K562 (cell line): ENCODE data around the gene AGAP1. TPM values are rescaled to one million over a fixed set of nuclear protein-coding genes. Genes with fewer than 3 reads are reported as not detected.

Source experiments
- ATAC-seq: fragments of 200-7000 bp; cut with Tn5 transposase; 3 replicates; pipeline ENCODE4 v1.9.1; 2020; ENCODE audit warnings: moderate library complexity
- BruUV-seq: library from RNA; stranded (reverse); fragments of 400-500 nt; replicated peaks from 2 replicates; lab custom pipeline; 2021; lab: Mats Ljungman, UMichigan
- CTCF ChIA-PET: fragments of 300-600 bp; formaldehyde crosslinking; extraction: SDS; loops from one replicate; lab custom pipeline; 2021; ENCODE audit warnings: low intra/inter-chr PET ratio; lab: Yijun Ruan, JAX
- POLR2A ChIA-PET: fragments of 300-600, 350-650 bp; sonication (Branson Sonifier 250); formaldehyde crosslinking; extraction: SDS; loops from one replicate; lab custom pipeline; 2021; ENCODE audit warnings: antibody characterized with exemption, inconsistent platforms; lab: Yijun Ruan, JAX
- DNase-seq, 4 experiments: peaks; one replicate each; pipeline versions ENCODE4 v3.0.0 to v3.0.0-alpha.2; 2011 to 2018; ENCODE audit warnings: low spot score in 3 of 4, mixed read lengths in 3 of 4; ENCODE audit errors: extremely low read depth in 1 of 4
- FAIRE-seq: peaks from 2 replicates; lab custom pipeline; 2011; peaks lifted over from hg19 to GRCh38; lab: Jason Lieb, UNC
- H2AFZ ChIP-seq: 2 replicates; pipeline ENCODE4 v1.6.0; 2011; ENCODE audit warnings: low read depth, low read length, control low read depth, inconsistent platforms
- H3K27ac ChIP-seq: fragments of 200-600 bp; 3 replicates; pipeline ENCODE4 v1.8.0; 2011; ENCODE audit warnings: low read depth, mild to moderate bottlenecking, control low read depth, inconsistent platforms, low read length, moderate library complexity, mixed read lengths; ENCODE audit errors: extremely low read depth
- H3K27me3 ChIP-seq, 2 experiments: fragments of 300-600 bp in 1 of 2; 2 replicates in 1 of 2; 3 replicates in 1 of 2; pipeline versions ENCODE4 v1.6.0 to v1.8.0; 2011; ENCODE audit warnings: inconsistent platforms in 2 of 2, low read length in 2 of 2, mild to moderate bottlenecking in 1 of 2, mixed read lengths in 1 of 2, moderate library complexity in 1 of 2; ENCODE audit not compliant: control insufficient read depth in 2 of 2, insufficient read depth in 2 of 2
- H3K36me3 ChIP-seq: fragments of 300-600 bp; 3 replicates; pipeline ENCODE4 v1.8.0; 2011; ENCODE audit warnings: mild to moderate bottlenecking, low read length, inconsistent platforms; ENCODE audit not compliant: control insufficient read depth, insufficient read depth
- H3K4me1 ChIP-seq, 2 experiments: fragments of 200-600 bp in 1 of 2; replicated peaks in 1 of 2; 2 replicates in 1 of 2; 3 replicates in 1 of 2; pipeline versions ENCODE4 v1.5.1 to v1.8.0; 2011; ENCODE audit warnings: inconsistent platforms in 2 of 2, low read length in 2 of 2, mild to moderate bottlenecking in 1 of 2, mixed read lengths in 1 of 2, moderate library complexity in 1 of 2; ENCODE audit not compliant: control insufficient read depth in 2 of 2, insufficient read depth in 2 of 2
- H3K4me2 ChIP-seq: 2 replicates; pipeline ENCODE4 v1.6.1; 2011; ENCODE audit warnings: low read length, control low read depth, inconsistent platforms, mixed read lengths; ENCODE audit not compliant: insufficient read depth
- H3K4me3 ChIP-seq: fragments of 200-600 bp; sonication (generic), shearing (Covaris generic); 2 replicates; pipeline ENCODE4 v1.5.1; 2016; ENCODE audit warnings: control low read depth, inconsistent platforms
- H3K79me2 ChIP-seq: fragments of 200-600 bp; 3 replicates; pipeline ENCODE4 v1.8.0; 2011; ENCODE audit warnings: low read length, inconsistent platforms; ENCODE audit not compliant: control insufficient read depth, insufficient read depth
- H3K9ac ChIP-seq, 2 experiments: 2 replicates each; pipeline versions ENCODE4 v1.6.0 to v1.6.1; 2011; ENCODE audit warnings: low read depth in 2 of 2, low read length in 2 of 2, control low read depth in 1 of 2, inconsistent platforms in 1 of 2, mild to moderate bottlenecking in 1 of 2, mixed read lengths in 1 of 2; ENCODE audit not compliant: insufficient read depth in 1 of 2
- H3K9me1 ChIP-seq: one replicate; pipeline ENCODE4 v1.6.0; 2011; ENCODE audit warnings: inconsistent platforms, mild to moderate bottlenecking, low read length, moderate library complexity; ENCODE audit not compliant: control insufficient read depth, insufficient read depth
- H3K9me3 ChIP-seq: replicated peaks from 2 replicates; pipeline ENCODE4 v1.5.1; 2011; ENCODE audit warnings: low read depth, low read length, inconsistent platforms; ENCODE audit not compliant: control insufficient read depth, insufficient read depth
- H4K20me1 ChIP-seq: replicated peaks from 2 replicates; pipeline ENCODE4 v1.6.1; 2011; ENCODE audit warnings: low read length, inconsistent platforms, mixed read lengths; ENCODE audit not compliant: control insufficient read depth, insufficient read depth
- ELF1 ChIP-seq: fragments of 200-800 bp; sonication (Bioruptor generic); IDR thresholded peaks from 2 replicates; pipeline ENCODE4 v1.6.1; 2016; ENCODE audit warnings: missing genetic modification characterization, missing compliant biosample characterization
- KAT7 ChIP-seq: sonication (generic); formaldehyde crosslinking; IDR thresholded peaks from 2 replicates; pipeline ENCODE4 v1.8.0; 2022; ENCODE audit warnings: missing genetic modification reagents, mild to moderate bottlenecking, borderline replicate concordance
- KLF10 ChIP-seq: fragments of 250-450 bp; sonication (Bioruptor Pico); IDR thresholded peaks from 2 replicates; pipeline ENCODE4 v1.6.1; 2021; ENCODE audit warnings: matching md5 sums
- PBX2 ChIP-seq, 2 experiments: IDR thresholded peaks in 1 of 2; conservative IDR thresholded peaks in 1 of 2; 2 replicates each; pipeline ENCODE4 v1.6.1; 2016; ENCODE audit warnings: low read depth in 2 of 2, mild to moderate bottlenecking in 1 of 2, missing compliant biosample characterization in 1 of 2, missing genetic modification characterization in 1 of 2, moderate library complexity in 1 of 2
- PKNOX1 ChIP-seq: fragments of 450-650 bp; IDR thresholded peaks from 2 replicates; pipeline ENCODE4 v1.6.1; 2016
- POLR2G ChIP-seq: fragments of 200-400 bp; formaldehyde crosslinking; IDR thresholded peaks from 2 replicates; pipeline ENCODE4 v1.6.1; 2017; ENCODE audit warnings: low read depth, mild to moderate bottlenecking, antibody characterized with exemption, low read length, moderate library complexity
- PREB ChIP-seq: sonication (generic); formaldehyde crosslinking; IDR thresholded peaks from 2 replicates; pipeline ENCODE4 v1.8.1; 2023; ENCODE audit warnings: mild to moderate bottlenecking, missing genetic modification reagents
- PTRF ChIP-seq: fragments of 450-650 bp; IDR thresholded peaks from 2 replicates; pipeline ENCODE4 v1.6.1; 2016; ENCODE audit warnings: mild to moderate bottlenecking, missing genetic modification characterization, missing compliant biosample characterization
- ZKSCAN3 ChIP-seq: fragments of 250-450 bp; sonication (Bioruptor Pico); IDR thresholded peaks from 2 replicates; pipeline ENCODE4 v1.4.0; 2020
- ZNF232 ChIP-seq: sonication (generic); formaldehyde crosslinking; IDR thresholded peaks from 2 replicates; pipeline ENCODE4 v1.8.0; 2022; ENCODE audit warnings: mild to moderate bottlenecking, missing genetic modification reagents
- ZNF239 ChIP-seq: fragments of 250-450 bp; sonication (Bioruptor Pico); IDR thresholded peaks from 2 replicates; pipeline ENCODE4 v1.4.0; 2020; ENCODE audit warnings: mild to moderate bottlenecking
- WGBS: fragments of 100-300 bp; shearing (Covaris generic); methylation state at CpG from one replicate; pipeline ENCODE4 v1.1.6; 2016; ENCODE audit warnings: low coverage, mixed read lengths; ENCODE audit not compliant: insufficient coverage; ENCODE audit errors: missing lambda C conversion rate; 5-methylcytosine and 5-hydroxymethylcytosine counted together
- in situ Hi-C: fragments of 300-500 bp; cut with MboI; formaldehyde crosslinking; loops from 4 replicates; pipeline ENCODE4 v1.15.0; 2018; ENCODE audit warnings: inconsistent platforms, mixed read lengths
- intact Hi-C: fragments of 100-400 bp; cut with micrococcal nuclease; formaldehyde crosslinking; loops from 2 replicates; pipeline ENCODE4 v1.14.2; 2022
- polyA plus RNA-seq, 8 experiments: library from polyadenylated mRNA; depleted of rRNA in 4 of 8; stranded (reverse) in 5 of 8; unstranded in 3 of 8; fragments of >200 nt; fragmentation: Nextera tagmentation in 2 of 8; fragmentation: Illumina TruSeq in 1 of 8; extraction: Ambion mirVana in 2 of 8; extraction: Trizol in 1 of 8; gene quantifications; 2 replicates each; pipeline versions ENCODE4 v1.2.1 to v1.2.3, GENCODE V29; 2011 to 2014; ENCODE audit warnings: inconsistent platforms in 1 of 8, missing spikeins in 1 of 8
- total RNA-seq, 7 experiments: library from RNA; depleted of rRNA in 6 of 7; stranded (reverse); fragments of >200 nt in 6 of 7; fragmentation: Illumina TruSeq in 2 of 7; extraction: Trizol in 2 of 7; gene quantifications; 2 replicates each; pipeline versions ENCODE4 v1.2.1 to v1.2.3, GENCODE V29; 2011 to 2021; ENCODE audit warnings: low replicate concordance in 1 of 7
- TF ChIP-seq, protein P1 (sequence below), 2 experiments: fragments of 450-650 bp; IDR thresholded peaks; 2 replicates each; pipeline ENCODE4 v1.6.1; 2016

AGAP1 gene
- total and polyA plus RNA-seq, 9 of the 15 experiments (the other 6 are each of a cell fraction or from before 2014, with no cell fraction given), result 1.3 to 24.0 (median 10.6) TPM

DNA sequence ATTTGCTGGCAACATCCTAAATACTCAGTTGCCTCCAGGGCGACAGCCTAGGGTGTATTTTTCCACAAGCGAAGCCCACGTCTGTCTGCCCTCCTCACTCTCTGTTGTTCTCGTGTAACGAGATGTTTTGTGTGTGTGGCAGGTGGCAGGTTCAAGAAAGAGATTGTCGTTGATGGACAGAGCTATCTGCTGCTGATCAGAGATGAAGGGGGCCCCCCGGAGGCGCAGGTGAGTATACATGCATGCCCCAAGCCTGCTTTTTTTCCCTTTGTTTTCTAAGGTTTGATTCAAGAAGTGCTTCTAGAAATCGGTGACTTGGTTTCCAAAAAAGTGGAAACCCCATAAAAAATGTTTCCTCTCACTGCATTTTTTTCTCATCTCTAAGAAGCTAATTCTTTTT, 247.0 kb downstream of the AGAP1 start (continued):
- TF ChIP-seq PBX2 (CRISPR knock-in tag; IDR thresholded peaks at IDR 0.05; ENCODE audit: low read depth) (no peak), PBX2 (tag; conservative IDR thresholded peaks at IDR 0.05; ENCODE audit: low read depth) (0 out of 2 replicates have a peak, but pooled peaks have one; percentile 15)

- Histone ChIP-seq H3K27ac (no peak overlapping the region), H3K9me3 (no peaks in the 10 kb centered on the region), H3K9ac (no peak overlapping the region; a peak in 1 of 4 replicates), H3K36me3 (peaks cover 22% of the 10 kb centered on the region; the same call in 2 of the 3 replicates), H3K9me1 (no peaks in the 10 kb centered on the region), H3K4me3 (no peak overlapping the region), H3K27me3 (no peaks in the 10 kb centered on the region), H2AFZ (no peak overlapping the region), H3K4me2 (no peak overlapping the region), H3K4me1 (peaks cover 0 to 7% of the 10 kb centered on the region in 2 experiments; a peak in 2 of 5 replicates), H4K20me1 (no peaks in the 10 kb centered on the region), H3K79me2 (no peaks in the 10 kb centered on the region)
- WGBS, result 96% methylated on average over 6 of the region's 12 CpGs
- ChIA-PET POLR2A (no interaction called here), CTCF (no interaction called here)
- no peak for FAIRE-seq
- DNase-seq, result no peak
- no TSS peak for BruUV-seq
- intact Hi-C loops, result no loop called here
- no peak for TF ChIP-seq KAT7 (CRISPR knock-in tag)
- TF ChIP-seq POLR2G, result no peak
- TF ChIP-seq PTRF (tag), result no peak
- TF ChIP-seq, protein P1, sequence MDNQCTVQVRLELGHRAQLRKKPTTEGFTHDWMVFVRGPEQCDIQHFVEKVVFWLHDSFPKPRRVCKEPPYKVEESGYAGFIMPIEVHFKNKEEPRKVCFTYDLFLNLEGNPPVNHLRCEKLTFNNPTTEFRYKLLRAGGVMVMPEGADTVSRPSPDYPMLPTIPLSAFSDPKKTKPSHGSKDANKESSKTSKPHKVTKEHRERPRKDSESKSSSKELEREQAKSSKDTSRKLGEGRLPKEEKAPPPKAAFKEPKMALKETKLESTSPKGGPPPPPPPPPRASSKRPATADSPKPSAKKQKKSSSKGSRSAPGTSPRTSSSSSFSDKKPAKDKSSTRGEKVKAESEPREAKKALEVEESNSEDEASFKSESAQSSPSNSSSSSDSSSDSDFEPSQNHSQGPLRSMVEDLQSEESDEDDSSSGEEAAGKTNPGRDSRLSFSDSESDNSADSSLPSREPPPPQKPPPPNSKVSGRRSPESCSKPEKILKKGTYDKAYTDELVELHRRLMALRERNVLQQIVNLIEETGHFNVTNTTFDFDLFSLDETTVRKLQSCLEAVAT (IDR thresholded peaks at IDR 0.05), result no peak
- no peak for TF ChIP-seq ZKSCAN3 (CRISPR knock-in tag)
- no peak for TF ChIP-seq PKNOX1
- TF ChIP-seq ZNF239 (CRISPR knock-in tag), result no peak
- TF ChIP-seq KLF10 (CRISPR knock-in tag), result no peak
- no peak for TF ChIP-seq PREB
- no peak for TF ChIP-seq ZNF232 (CRISPR knock-in tag)
- no peak for TF ChIP-seq ELF1 (tag)
- no peak for ATAC-seq
- in situ Hi-C loops, result loop anchor here (5.0 kb wide), 1 partner anchor 612 kb away; no protein-coding TSS in a partner anchor
Measured at GRCh38 chr2:235744161-235744560, 250.3 kb downstream of the AGAP1 start.
